Measurements from ENCODE around the gene KREMEN1. TPM values are rescaled to one million over a fixed set of nuclear protein-coding genes. Genes with fewer than 3 reads are reported as not detected.
A peak's percentile ranks its signal among the peaks of the same experiment; 100 is the strongest.

Gene KREMEN1
- total RNA-seq, 1 donor from 2014 or later: 10.6 TPM

DNA sequence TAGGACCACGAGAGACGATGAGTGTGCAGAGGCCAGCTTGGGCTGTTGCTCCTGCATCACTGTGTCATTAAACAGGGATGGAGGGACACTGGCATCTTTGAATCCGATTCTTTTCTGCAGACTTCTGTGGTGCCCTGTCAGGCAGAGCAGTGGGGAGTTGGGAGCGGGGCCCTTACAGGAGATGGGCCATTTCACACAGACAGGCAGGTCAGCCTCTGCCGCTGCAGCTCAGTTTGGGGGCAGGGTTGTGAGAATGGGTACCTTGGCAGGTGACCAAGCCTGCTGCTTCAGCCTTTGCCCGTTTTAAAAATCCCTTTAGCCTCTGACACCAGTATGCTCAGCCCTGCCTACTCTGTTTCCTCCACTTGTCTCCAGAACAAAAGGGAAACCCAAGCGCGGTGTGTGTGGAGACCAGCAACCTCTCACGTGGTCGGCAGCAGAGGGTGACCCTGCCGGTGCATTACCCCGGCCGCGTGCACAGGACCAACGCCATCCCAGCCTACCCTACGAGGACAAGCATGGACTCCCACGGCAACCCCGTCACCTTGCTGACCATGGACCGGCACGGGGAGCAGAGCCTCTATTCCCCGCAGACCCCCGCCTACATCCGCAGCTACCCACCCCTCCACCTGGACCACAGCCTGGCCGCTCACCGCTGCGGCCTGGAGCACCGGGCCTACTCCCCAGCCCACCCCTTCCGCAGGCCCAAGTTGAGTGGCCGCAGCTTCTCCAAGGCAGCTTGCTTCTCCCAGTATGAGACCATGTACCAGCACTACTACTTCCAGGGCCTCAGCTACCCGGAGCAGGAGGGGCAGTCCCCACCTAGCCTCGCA, 23.8 kb upstream of the KREMEN1 start:
- no peak for DNase-seq (ENCODE audit: low spot score)

DNA sequence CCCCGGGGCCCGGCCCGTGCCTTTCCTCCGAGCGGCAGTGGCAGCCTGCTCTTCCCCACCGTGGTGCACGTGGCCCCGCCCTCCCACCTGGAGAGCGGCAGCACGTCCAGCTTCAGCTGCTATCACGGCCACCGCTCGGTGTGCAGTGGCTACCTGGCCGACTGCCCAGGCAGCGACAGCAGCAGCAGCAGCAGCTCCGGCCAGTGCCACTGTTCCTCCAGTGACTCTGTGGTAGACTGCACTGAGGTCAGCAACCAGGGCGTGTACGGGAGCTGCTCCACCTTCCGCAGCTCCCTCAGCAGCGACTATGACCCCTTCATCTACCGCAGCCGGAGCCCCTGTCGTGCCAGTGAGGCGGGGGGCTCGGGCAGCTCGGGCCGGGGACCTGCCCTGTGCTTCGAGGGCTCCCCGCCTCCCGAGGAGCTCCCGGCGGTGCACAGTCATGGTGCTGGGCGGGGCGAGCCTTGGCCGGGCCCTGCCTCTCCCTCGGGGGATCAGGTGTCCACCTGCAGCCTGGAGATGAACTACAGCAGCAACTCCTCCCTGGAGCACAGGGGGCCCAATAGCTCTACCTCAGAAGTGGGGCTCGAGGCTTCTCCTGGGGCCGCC, 23.1 kb upstream of the KREMEN1 start:
- DNase-seq (ENCODE audit: low spot score): no peak

DNA sequence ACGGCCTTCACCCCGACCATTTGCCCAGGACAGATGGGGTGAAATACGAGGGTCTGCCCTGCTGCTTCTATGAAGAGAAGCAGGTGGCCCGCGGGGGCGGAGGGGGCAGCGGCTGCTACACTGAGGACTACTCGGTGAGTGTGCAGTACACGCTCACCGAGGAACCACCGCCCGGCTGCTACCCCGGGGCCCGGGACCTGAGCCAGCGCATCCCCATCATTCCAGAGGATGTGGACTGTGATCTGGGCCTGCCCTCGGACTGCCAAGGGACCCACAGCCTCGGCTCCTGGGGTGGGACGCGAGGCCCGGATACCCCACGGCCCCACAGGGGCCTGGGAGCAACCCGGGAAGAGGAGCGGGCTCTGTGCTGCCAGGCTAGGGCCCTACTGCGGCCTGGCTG, 22.4 kb upstream of the KREMEN1 start:
- no peak for DNase-seq (ENCODE audit: low spot score)

DNA sequence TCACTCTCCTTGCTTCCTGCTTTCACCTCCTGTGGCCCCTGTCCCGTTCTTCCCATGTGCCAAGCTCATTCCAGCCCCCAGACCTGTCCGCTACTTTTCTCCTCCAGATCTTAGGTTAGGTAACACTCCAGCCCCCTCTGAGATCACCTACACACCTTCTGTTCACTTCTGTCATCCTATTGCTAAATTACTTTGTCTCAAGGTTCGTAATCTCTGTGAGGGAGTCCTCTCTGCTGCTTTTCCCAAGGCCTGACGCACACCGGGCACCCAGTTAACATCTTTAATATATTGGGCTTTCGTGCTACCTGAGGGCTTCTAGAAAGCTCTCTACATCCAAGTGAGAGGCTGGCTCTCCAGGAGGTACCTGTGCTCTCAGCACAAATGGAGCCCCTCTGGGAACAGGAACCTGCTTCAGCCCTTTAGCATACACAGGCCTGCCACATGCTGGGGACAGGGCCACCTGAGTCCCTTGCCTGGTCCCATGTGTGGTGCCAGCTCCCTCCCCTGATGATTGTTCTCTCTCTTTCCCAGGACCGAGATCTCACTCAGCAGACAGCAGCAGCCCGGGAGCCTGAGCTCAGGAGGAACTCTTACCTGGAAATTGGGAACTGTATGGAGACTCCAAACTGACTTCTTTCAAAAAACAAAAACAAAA, 19.7 kb upstream of the KREMEN1 start:
- no peak for DNase-seq (ENCODE audit: low spot score)

DNA sequence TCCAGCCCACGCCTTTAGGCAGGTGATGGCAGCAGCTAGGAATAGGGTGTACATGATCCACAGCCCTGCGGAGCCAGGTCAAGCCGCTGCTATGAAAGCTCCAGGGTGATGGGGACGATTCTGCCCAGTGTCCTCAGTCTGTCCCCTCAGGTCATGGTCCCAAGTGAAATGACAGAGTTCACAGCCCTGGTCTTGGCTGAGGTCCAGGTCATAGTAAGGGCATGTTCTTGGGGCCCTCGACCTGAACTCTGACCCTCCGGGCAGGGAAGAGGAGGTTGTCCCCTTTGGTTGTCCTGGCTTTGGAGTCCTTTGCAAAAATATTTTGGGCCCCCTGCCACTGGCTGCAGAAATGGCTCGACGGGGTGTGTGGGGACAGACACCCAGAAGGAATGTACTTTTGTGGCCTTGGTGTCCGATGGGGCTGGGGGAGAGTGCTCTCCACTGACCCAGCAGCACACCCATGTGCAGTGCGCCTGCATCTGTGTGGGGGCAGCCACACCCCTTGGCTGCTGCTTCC, 18.5 kb upstream of the KREMEN1 start:
- no peak for DNase-seq (ENCODE audit: low spot score)

DNA sequence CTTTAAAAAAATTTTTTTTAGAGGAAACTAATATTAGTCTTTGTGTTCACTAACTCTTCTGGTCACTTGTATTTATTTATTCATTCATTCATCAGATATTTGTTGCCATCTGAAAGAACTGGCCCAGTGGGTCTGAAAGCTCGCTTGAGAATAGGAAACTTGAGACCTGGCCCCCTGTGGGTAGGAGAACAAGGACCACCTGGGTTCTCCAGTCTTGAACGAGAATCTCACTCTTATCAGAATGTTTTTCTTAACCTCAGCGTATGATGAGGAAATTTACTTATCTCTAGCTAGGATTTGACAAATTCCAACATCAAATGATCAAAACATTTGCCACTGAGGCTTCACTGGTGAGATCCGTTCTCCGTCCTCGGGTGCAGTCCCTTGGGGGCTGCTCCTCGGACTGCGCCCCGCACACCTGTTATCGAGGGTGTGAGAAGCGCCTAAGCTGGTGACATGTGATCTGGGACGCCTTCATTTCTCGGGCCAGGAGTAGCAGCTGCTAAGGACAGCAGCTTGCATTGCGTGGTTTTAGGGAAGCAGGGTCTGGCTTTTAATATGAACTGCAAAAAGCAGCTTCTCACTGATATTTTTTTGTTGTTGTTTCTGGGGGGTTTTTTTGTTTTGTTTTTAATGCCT, 17.5 kb upstream of the KREMEN1 start:
- no peak for DNase-seq (ENCODE audit: low spot score)

DNA sequence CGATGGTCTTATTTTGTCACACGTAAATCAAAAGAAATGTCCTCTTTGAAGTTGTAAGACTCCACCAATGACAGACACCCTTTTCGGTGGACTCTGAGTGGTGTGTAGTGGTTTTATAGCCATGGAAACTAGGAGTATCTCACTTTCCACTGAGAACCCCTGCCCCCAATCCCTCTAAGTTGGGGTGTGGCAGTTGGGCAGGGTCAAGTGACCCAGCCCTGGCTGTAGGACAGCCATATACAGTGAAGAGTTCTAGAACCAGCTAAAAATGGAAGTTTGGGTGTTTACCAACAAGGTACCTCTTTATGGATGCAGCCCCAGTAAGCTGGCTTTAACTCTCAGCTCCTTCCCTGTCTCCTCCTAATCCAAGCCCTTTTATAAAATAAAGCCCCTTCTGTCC, 16.4 kb upstream of the KREMEN1 start:
- DNase-seq (ENCODE audit: low spot score): no peak

DNA sequence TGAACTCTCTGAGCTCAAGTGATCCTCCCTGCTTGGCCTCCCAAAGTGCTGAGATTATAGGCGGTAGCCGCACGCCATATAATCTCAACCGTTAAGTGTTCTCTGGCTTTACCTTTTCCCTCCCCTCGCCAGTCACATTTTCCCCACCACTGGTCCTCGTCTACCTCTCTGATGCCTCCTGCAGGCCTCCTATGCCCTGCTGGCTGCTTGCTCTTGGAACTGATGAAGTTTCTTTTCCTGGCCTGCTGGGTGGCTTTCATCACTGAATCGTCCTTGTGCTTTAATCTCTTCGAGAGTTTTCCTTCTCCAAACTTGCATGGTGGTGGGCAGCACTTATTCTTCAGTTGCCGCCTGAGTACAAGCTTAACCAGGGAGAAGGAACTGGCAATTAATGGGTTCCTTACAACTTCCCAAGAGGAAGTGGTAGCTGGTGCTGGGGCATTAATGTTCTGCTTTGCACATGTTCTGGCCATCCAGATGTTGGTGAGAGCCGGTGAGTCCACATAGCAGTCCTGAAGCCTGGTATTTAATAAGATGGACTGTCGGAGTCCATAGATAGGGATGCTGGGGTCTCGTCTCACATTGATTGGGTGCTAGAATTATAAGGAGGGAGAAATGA, 12.5 kb upstream of the KREMEN1 start:
- no peak for DNase-seq (ENCODE audit: low spot score)

DNA sequence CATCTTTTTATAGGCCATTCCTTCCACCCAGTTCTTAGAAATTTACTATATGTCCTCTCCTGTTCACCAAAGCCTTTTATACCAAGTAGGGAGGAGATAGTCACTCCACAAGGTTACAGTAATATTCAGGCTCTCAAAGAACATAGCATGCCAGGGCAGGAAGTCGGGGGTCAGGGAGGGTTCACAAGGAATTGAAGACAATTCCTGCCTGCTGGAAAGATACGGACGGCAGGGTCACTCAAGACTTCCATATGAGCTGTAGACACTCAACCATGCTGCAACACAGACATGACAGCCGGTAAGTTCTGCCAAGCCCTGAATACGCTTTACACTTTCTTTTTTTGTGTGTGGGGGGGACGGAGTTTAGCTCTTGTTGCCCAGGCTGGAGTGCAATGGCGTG, 11.9 kb upstream of the KREMEN1 start:
- DNase-seq (ENCODE audit: low spot score): no peak

DNA sequence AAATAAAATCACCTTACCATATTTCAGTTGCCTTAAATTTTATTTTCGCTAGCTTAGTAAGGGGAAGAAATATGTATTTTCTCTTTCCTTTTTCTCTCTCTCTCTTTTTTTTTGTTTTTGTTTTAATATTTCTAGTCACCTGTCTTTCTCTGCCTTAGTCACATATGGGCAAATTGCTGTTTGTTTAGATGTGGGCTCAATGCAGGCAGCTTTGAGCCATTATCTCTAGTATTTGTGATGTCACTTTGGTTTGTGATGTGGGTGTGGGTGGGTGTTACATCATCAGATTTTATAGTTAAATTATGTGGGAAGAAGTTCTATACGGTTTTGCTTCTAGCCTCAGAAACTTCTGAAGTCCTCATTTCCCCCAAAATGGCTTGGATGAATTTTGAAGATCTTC, 11.1 kb upstream of the KREMEN1 start, which contains the start of gene C22orf31:
C22orf31 (minus strand) TSS at position 59 of the 400 bp plus-strand sequence; CDS start at position 20, 39 bp downstream.
- DNase-seq (ENCODE audit: low spot score): no peak

DNA sequence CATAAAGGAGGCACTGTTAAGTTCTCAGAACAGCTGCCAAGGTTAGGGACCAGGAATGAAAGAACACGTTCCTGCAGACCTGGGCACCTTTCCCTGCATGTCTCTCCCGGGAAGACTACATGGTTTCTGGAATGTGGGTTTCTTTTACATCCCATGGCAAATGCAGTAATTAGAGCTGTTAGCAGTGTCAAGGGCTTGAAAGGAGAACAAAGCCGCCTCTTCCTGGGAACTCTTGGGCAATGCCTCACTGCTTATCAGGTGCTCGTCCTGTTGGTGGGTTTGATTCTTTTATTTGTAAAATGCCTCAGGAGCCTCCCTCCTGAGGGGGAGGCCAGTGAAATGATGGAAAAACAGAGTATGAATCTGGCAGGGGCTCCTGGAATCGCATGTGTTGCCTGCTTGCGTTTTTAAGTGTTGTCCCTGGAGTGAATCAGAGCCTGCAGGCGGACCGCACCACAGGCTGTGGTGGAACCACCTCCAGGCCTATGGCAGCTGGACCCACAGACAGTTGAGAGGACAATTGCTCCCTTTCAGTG, 10.5 kb upstream of the KREMEN1 start:
- no peak for DNase-seq (ENCODE audit: low spot score)

DNA sequence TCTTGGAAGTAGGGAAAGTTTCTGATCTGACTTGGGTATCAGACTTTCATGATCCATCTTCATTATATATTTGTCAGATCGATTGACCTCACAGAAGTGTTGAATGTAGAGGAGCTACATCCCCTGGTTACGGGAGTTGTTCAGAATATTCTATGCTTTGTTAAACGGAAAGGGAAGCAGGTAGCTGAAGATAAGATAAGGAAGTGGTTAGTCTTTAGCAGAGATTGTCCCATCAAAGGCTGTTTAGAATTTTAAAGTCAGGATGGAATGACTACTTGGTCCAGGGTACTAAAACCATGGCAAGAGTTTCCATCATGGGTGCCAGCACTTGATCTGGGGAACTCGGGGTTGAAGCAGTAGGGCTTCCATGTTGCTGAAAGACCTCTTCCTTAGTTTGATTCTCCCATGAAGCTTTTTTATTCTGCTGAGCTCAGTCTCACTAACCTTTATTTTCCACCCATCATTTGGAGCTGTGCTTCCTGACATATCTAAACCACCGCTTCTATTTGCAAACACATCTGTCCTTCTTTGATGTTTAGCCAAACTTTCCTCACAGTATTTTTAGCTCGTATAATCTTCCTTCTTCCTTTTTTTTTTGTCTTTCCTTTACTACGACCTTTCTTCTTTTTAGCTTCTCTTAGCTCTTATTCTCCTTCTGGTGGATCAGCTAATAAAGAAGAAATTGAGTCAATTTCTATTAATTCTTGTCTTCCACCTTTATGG, 7.2 kb upstream of the KREMEN1 start:
- no peak for DNase-seq (ENCODE audit: low spot score)

DNA sequence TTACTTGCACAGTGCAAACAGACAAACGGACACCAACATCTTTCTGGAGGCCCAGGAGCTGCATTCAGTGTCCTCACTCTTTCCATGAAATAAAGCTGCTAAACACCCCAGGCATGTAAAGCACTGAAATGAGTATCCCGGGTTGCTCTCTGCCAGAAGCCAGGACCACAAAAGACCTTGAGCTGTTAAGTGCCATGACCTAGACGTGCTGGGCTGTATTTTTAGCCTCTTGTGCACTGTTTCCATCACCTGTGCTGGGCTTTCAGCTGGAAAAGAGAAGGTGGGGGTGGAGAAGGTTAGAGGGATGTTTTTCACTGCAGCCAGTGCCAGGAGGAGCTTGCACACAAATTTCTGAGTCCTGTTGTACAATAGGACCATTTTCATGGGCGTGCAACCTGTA, 3.4 kb upstream of the KREMEN1 start:
- no peak for DNase-seq (ENCODE audit: low spot score)

DNA sequence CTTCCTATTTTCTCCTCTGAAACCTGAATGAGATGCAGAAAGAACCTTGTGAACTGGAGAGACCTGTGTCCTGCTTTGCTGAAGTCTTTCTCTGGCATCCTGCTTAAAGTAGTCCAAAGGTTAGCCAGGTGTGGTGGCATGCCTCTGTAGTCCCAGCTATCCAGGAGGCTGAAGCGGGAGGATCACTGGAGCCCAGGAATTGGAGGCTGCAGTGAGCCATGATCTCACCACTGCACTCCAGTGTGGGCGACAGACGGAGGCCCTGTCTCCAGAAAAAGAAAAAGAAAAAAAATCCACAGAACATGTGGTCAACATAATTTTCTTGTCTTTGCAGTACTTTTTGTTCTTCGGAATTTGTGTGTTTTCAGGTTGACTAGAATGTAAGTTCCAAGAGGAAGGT, 2.3 kb upstream of the KREMEN1 start:
- no peak for DNase-seq (ENCODE audit: low spot score)

DNA sequence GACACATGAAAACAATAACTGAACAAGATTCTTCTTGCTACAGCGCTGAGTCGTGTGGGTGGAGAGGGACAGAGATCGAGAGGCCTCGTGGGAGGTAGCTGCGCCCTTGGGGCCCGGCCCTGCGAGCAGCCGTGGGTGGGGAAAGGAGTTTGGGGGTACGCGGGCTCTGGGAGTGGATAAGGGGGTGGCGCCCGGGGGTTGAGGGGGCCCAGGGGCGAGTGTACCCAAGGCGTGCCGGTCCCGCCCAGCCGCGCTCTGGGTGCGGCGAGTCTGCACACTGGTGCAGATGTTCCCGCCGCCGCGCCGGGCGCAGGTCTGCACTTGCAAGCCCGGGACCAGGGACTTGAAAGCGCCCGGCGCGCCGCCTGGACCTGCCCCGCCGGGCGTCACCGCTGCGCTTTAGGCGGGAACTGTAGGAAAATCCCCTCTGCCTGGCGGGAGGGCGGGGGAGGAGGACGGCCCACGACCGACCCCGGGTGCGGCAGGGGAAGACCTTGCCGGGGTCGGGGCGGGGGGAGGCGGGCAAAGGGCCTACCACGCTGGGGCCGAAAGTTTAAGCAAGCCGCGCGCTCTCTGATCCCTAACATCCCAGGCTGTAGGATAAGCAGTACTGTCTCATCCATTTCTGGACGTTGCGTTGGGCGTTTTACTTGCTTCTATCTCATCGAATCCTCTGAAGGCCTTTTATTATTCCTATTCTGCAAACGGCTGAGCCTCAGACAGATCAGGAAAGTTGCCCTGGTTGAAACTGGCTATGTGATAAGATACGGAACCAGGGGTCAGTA, 1.4 kb upstream of the KREMEN1 start:
- DNase-seq (ENCODE audit: low spot score): no peak

DNA sequence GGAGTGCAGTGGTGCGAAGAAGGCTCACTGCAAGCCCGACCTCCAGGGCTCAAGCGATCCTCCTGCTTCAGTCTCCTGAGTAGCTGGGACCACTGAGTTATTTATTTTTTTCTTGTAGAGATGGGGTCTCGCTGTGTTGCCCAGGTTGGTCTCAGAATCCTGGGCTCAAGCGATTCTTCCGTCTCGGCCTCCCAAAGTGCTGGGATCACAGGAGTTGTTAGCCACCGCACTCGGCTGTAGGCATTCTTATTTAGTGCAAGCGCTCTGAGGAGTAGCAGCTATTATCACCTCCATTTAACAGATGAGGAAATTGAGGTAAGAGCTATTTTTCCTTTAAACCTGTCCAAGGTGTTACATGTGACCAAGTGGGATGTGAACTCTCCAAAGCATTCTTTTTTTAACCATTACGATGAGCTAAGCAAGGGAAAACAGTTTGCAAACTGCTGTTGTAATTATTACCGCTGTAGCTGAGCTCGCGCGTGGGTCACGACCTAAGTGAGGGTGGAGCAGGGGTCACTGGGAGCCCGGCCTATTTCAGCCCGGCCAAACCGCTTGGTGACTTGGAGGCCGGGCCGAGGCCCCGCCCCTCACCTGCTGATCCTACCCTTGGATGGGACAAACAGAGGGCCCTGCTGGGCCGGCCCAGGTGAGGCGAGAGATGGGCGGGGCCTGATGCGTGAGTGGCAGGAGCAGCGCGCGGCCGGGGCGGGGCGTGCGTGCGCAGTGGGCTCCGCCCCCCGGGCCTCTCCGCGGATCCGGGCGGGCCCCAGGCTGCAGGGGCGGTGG, 449 bp upstream of the KREMEN1 start:
- DNase-seq (ENCODE audit: low spot score): peak; percentile 93

DNA sequence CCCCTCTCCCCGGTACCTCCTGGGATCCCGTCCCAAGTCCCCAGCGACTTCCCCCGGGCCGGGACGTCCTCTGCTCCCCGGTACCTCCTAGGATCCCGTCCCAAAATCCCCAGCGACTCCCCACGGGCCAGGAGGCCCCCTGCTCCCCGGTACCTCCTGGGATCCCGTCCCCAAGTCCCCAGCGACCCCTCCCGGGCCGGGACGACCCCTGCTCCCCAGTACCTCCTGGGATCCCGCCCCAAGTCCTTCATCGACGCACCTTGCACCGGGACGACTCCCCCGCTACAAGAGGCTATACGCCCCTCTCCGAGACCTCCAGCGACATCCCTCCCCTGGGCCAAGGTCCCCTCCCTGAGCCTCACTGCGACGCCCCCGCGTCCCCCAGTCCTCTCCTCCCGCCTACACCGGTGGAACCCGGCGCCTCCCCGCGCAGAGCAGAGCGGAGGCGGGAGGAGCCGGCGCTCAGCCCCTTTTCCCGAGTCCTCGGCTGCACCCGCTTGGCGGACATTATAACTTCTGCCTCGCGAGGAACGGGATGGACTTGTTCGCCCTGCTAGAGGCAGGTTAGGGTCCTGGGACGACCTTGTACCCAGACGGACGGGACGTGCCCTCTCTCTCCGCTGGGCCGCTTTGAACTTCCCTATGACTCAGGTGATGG, 912 bp downstream of the KREMEN1 start:
- DNase-seq (ENCODE audit: low spot score): no peak

DNA sequence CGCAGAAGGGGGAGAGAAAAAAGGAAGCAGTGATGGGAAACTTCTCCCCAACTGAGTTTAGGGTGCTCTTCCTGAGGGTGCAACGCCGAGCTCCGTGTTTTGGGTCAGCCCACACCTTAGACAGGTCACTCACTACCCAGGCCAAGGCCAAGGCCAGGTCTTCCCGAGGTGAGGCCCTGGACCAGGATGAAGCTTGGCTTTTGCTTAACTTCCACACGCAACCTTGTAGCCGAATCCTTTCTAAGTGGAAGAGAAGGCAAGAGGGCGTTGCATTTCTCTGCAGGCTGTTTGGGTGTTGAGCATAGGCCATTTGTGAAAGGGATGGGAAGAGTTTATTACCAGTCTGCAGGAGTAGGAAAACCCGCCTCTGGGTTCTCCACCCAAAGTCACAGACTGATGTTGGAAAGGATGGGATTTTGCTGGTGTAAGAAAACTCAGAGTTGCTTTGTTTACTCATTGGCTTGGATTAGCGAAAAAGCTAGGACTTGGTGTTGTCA, 1.5 kb downstream of the KREMEN1 start:
- no peak for DNase-seq (ENCODE audit: low spot score)

All from mesenteric fat pad (tissue), 1 donor.